ENCODE measurements around the gene HERC2. TPM values are rescaled to one million over a fixed set of nuclear protein-coding genes. Genes with fewer than 3 reads are reported as not detected.
"Not testable (repeated sequence)": the region's sequence is repeated elsewhere in the genome, so short reads cannot be mapped to it uniquely, and the experiment has no call there.

The HERC2 gene
- total RNA-seq, 1 donor: 53.6 TPM

- not testable (repeated sequence) for H4K20me1 ChIP-seq (ENCODE audit: insufficient read depth, low read length); H3K79me2 ChIP-seq (ENCODE audit: insufficient read depth, low read length); H3K27ac ChIP-seq (ENCODE audit: low read depth, low read length); H3K4me3 ChIP-seq (ENCODE audit: insufficient read depth, low read length); H3K9me3 ChIP-seq (ENCODE audit: low read depth, low read length); H3K27me3 ChIP-seq (ENCODE audit: insufficient read depth, low read length); H3K4me1 ChIP-seq (ENCODE audit: insufficient read depth, low read length); H2AFZ ChIP-seq (ENCODE audit: low read length); H3K4me2 ChIP-seq (ENCODE audit: insufficient read depth, low read length); DNase-seq (ENCODE audit: insufficient read length, low spot score, missing footprints)
- peaks cover 14% of the 10 kb centered on the region for H3K36me3 ChIP-seq (ENCODE audit: insufficient read depth, low read length)
These were observed 125.4 kb downstream of the HERC2 start for GRCh38 chr15:28196581-28196980.

- H3K27ac ChIP-seq (ENCODE audit: low read depth, low read length): peak overlapping the region; percentile 47
These were observed 129.2 kb downstream of the HERC2 start for GRCh38 chr15:28192772-28193171.

GRCh38 chr15:28191832-28192231 is 130.1 kb downstream of the HERC2 start:
- peak; percentile 76 for TF ChIP-seq CTCF (IDR thresholded peaks at IDR 0.05; ENCODE audit: extremely low read depth, low read depth, low read length)
- Histone ChIP-seq H3K27me3 (ENCODE audit: insufficient read depth, low read length) (no peaks in the 10 kb centered on the region), H3K4me1 (ENCODE audit: insufficient read depth, low read length) (peaks cover 7% of the 10 kb centered on the region), H3K27ac (ENCODE audit: low read depth, low read length) (peak overlapping the region; percentile 47), H2AFZ (ENCODE audit: low read length) (no peak overlapping the region), H3K36me3 (ENCODE audit: insufficient read depth, low read length) (peaks cover 23% of the 10 kb centered on the region), H3K4me3 (ENCODE audit: insufficient read depth, low read length) (peak overlapping the region; percentile 41), H3K4me2 (ENCODE audit: insufficient read depth, low read length) (peak overlapping the region; percentile 47), H4K20me1 (ENCODE audit: insufficient read depth, low read length) (no peaks in the 10 kb centered on the region), H3K9me3 (ENCODE audit: low read depth, low read length) (no peaks in the 10 kb centered on the region), H3K79me2 (ENCODE audit: insufficient read depth, low read length) (no peaks in the 10 kb centered on the region)
- peak; percentile 83 for DNase-seq (ENCODE audit: insufficient read length, low spot score, missing footprints)

More at GRCh38 chr15:28192772-28193171, 129.2 kb downstream of the HERC2 start:
- H3K9me3 ChIP-seq (ENCODE audit: low read depth, low read length): no peaks in the 10 kb centered on the region
- H3K27me3 ChIP-seq (ENCODE audit: insufficient read depth, low read length): no peaks in the 10 kb centered on the region
- no peak overlapping the region for H3K4me3 ChIP-seq (ENCODE audit: insufficient read depth, low read length)
- peaks cover 7% of the 10 kb centered on the region for H3K4me1 ChIP-seq (ENCODE audit: insufficient read depth, low read length)
- peak overlapping the region; percentile 6 for H3K4me2 ChIP-seq (ENCODE audit: insufficient read depth, low read length)
- H2AFZ ChIP-seq (ENCODE audit: low read length): no peak overlapping the region
- DNase-seq (ENCODE audit: insufficient read length, low spot score, missing footprints): no peak
- TF ChIP-seq CTCF (IDR thresholded peaks at IDR 0.05; ENCODE audit: extremely low read depth, low read depth, low read length): no peak
- peaks cover 19% of the 10 kb centered on the region for H3K36me3 ChIP-seq (ENCODE audit: insufficient read depth, low read length)
- H3K79me2 ChIP-seq (ENCODE audit: insufficient read depth, low read length): no peaks in the 10 kb centered on the region
- no peaks in the 10 kb centered on the region for H4K20me1 ChIP-seq (ENCODE audit: insufficient read depth, low read length)

GRCh38 chr15:28190391-28191174 is 131.4 kb downstream of the HERC2 start:
- DNase-seq (ENCODE audit: insufficient read length, low spot score, missing footprints): no peak
- Histone ChIP-seq H4K20me1 (ENCODE audit: insufficient read depth, low read length) (no peaks in the 10 kb centered on the region), H3K79me2 (ENCODE audit: insufficient read depth, low read length) (no peaks in the 10 kb centered on the region), H3K4me1 (ENCODE audit: insufficient read depth, low read length) (peaks cover 7% of the 10 kb centered on the region), H3K27me3 (ENCODE audit: insufficient read depth, low read length) (no peaks in the 10 kb centered on the region), H2AFZ (ENCODE audit: low read length) (no peak overlapping the region), H3K4me2 (ENCODE audit: insufficient read depth, low read length) (no peak overlapping the region), H3K4me3 (ENCODE audit: insufficient read depth, low read length) (no peak overlapping the region), H3K27ac (ENCODE audit: low read depth, low read length) (peak overlapping the region; percentile 31), H3K36me3 (ENCODE audit: insufficient read depth, low read length) (peaks cover 26% of the 10 kb centered on the region), H3K9me3 (ENCODE audit: low read depth, low read length) (no peaks in the 10 kb centered on the region)
- TF ChIP-seq CTCF (IDR thresholded peaks at IDR 0.05; ENCODE audit: extremely low read depth, low read depth, low read length): no peak

Measured in osteoblast (primary cell).